Anterior cingulate cortex (tissue), 58 donors: ENCODE data around the gene PPP1R10.

Experiments
- DNase-seq, 58 donors: peaks; one replicate each; lab custom pipeline; 2025; lab: John Stamatoyannopoulos, UW

The PPP1R10 gene

GRCh38 chr6:30565772-30566171, 51.3 kb downstream of the PPP1R10 start:
- DNase-seq: no peak

- no peak for DNase-seq
Measured at GRCh38 chr6:30564114-30564513, 52.9 kb downstream of the PPP1R10 start.

- no peak for DNase-seq
Measured at GRCh38 chr6:30562470-30563425, 54.3 kb downstream of the PPP1R10 start.

DNA sequence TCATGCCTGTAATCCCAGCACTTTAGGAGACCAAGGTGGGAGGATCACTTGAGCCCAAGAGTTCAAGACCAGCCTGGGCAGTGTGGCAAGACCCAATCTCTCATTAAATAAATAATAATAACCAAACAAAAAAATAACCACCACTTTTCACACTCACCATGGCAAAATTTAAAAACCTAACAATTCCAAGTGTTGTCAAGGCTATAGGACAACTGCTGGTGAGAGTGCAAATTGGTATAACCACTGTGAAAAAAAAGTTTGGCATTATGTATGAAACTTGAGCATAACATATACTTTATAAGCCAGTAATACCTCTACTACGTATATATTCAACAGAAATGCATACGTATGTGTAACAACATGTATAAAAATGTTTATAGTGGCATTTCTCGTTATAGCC, 56.1 kb downstream of the PPP1R10 start:
- DNase-seq: no peak

DNA sequence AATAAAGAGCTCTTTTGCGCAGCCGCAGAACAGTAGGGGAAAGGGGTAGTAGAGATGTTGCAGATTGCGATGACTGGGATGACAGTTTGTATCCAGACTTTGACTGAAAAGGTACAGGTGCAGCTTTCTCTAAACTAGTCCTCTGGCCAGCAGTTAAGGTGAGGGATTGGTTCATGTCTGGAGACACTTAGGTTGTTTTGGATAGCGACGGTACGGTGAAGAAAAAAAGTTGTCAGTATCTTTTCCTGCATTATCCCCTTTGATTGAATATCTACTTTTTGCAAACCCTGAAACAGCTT, 59.4 kb downstream of the PPP1R10 start:
- DNase-seq: peak in 2 of 58 donors; percentile 18 to 22

- DNase-seq: peak; percentile 78 to 99 (median 91)
Measured at GRCh38 chr6:30556906-30557682, 59.9 kb downstream of the PPP1R10 start, which contains the start of gene PRR3. PRR3 (plus strand) TSS chr6:30557295; CDS start chr6:30557345, 50 bp downstream.

GRCh38 chr6:30556066-30556905, 60.8 kb downstream of the PPP1R10 start, which contains the start of gene GNL1:
GNL1 (minus strand) TSS chr6:30556489; CDS start chr6:30556203, 286 bp downstream.
- peak; percentile 37 to 91 (median 83) for DNase-seq

DNA sequence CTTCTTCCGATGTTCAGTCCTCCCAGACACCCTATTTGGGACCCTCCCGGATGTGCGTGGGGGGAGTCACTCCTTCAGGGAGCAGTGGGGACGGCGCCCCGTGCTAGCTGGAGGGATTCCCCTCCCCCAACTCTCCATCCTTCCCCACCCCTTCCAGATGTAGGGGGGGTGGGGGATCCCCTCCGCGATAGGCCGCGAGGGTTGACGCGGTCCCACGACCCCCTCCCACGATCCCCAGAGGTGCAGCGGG, 61.3 kb downstream of the PPP1R10 start:
- peak in 16 of 58 donors; percentile 45 to 83 (median 62) for DNase-seq

DNA sequence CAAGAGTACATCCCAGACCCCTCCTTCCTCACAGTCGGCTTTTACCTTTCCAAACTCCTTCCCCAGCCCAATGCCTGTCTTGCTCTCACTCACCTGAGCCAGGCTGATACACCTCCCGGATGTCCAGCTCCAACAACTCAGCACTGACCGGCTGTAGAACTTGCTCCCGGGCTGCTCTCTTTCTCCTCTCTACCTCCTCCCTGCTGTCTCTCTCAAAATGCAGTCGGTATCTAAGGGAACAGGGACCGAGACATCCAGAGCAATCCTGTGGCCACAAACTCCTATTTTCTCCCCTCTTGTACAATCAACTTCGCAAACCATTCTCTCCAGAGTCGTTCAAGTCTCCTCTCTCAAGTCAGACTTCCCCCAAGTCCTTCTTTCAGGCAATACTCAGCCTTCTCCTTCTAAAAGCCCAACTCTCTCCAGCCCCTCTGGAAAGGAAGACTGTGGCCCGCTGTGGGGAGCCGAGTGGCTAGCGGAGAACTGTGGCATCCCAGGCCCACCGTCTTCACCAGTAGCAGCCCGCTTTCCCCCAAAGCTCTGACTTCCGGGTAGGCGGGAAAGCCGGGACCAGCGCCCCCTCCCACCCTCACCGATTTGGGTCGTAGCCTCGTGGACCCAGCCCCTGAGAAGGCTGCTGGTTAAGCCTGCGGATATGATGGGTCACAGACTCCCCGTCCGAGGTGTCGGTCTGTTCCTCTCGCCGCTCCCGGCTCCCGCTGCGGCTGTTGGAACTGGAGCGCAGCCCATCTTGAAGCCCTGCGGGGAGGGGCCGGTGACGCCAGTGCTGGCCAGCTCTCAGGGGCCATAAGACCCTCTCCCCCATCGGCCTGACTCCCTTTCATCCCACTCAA, 61.9 kb downstream of the PPP1R10 start:
- DNase-seq: peak in 42 of 58 donors; percentile 19 to 83 (median 53)

- DNase-seq: no peak
Measured at GRCh38 chr6:30554404-30554803, 62.6 kb downstream of the PPP1R10 start.
